HEK293 (cell line): ENCODE results near the gene KIF17.
A peak's percentile ranks its signal among the peaks of the same experiment; 100 is the strongest.
"Not testable (repeated sequence)": the region's sequence is repeated elsewhere in the genome, so short reads cannot be mapped to it uniquely, and the experiment has no call there.

Experiments
- CTCF ChIA-PET: fragments of 350-600 bp; formaldehyde crosslinking; extraction: SDS; loops from one replicate; lab custom pipeline; 2021; ENCODE audit warnings: antibody characterized with exemption; lab: Yijun Ruan, JAX
- POLR2A ChIA-PET: fragments of 300-600 bp; formaldehyde crosslinking; extraction: SDS; loops from one replicate; lab custom pipeline; 2020; ENCODE audit warnings: antibody characterized with exemption, inconsistent platforms; lab: Yijun Ruan, JAX
- H3K27ac ChIP-seq: fragments of 200-500 bp; sonication (Bioruptor generic); 2 replicates; pipeline ENCODE4 v1.5.1; 2014; ENCODE audit warnings: low read depth, low read length, control low read depth, inconsistent platforms; ENCODE audit errors: extremely low read depth
- H3K36me3 ChIP-seq, 2 experiments: fragments of 200-500 bp in 1 of 2; sonication (Bioruptor generic) in 1 of 2; 1 replicate in 1 of 2; 2 replicates in 1 of 2; pipeline ENCODE4 v1.5.1; 2014 to 2017; ENCODE audit warnings: inconsistent platforms in 2 of 2, low read length in 2 of 2; ENCODE audit not compliant: control insufficient read depth in 2 of 2, insufficient read depth in 1 of 2
- H3K4me1 ChIP-seq: fragments of 200-500 bp; sonication (Bioruptor generic); 2 replicates; pipeline ENCODE4 v1.5.1; 2014; ENCODE audit warnings: mild to moderate bottlenecking, low read length, inconsistent platforms; ENCODE audit not compliant: control insufficient read depth, insufficient read depth
- H3K4me3 ChIP-seq: 2 replicates; pipeline ENCODE4 v1.5.1; 2011; ENCODE audit warnings: low read depth, mild to moderate bottlenecking, control low read depth, low read length, moderate library complexity
- H3K9me3 ChIP-seq: fragments of 200-500 bp; sonication (Bioruptor generic); 2 replicates; pipeline ENCODE4 v1.5.1; 2014; ENCODE audit warnings: low read depth, low read length, inconsistent platforms; ENCODE audit not compliant: control insufficient read depth, insufficient read depth
- HOXA7 ChIP-seq: sonication (generic); formaldehyde crosslinking; IDR thresholded peaks from 2 replicates; pipeline ENCODE4 v1.8.1; 2022; ENCODE audit warnings: missing genetic modification reagents, borderline replicate concordance
- KLF16 ChIP-seq: fragments of 450-650 bp; formaldehyde crosslinking; IDR thresholded peaks from 2 replicates; pipeline ENCODE4 v1.5.1; 2017; ENCODE audit warnings: missing biosample characterization, missing genetic modification characterization
- SP3 ChIP-seq: fragments of 450-650 bp; formaldehyde crosslinking; IDR thresholded peaks from 2 replicates; pipeline ENCODE4 v1.5.1; 2016; ENCODE audit warnings: missing biosample characterization, missing genetic modification characterization
- ZEB2 ChIP-seq: fragments of 450-650 bp; formaldehyde crosslinking; IDR thresholded peaks from 2 replicates; pipeline ENCODE4 v1.5.1; 2016; ENCODE audit warnings: missing biosample characterization, missing genetic modification characterization
- ZNF24 ChIP-seq: fragments of 450-650 bp; formaldehyde crosslinking; IDR thresholded peaks from 2 replicates; pipeline ENCODE4 v1.5.1; 2016; ENCODE audit warnings: missing biosample characterization, missing genetic modification characterization
- ZNF366 ChIP-seq: fragments of 450-650 bp; formaldehyde crosslinking; conservative IDR thresholded peaks from 2 replicates; pipeline ENCODE4 v1.5.1; 2016; ENCODE audit warnings: missing biosample characterization, missing genetic modification characterization
- ZNF416 ChIP-seq: fragments of 450-650 bp; formaldehyde crosslinking; IDR thresholded peaks from 2 replicates; pipeline ENCODE4 v1.5.1; 2016; ENCODE audit warnings: missing biosample characterization, missing genetic modification characterization
- ZNF473 ChIP-seq: fragments of 450-650 bp; formaldehyde crosslinking; IDR thresholded peaks from 2 replicates; pipeline ENCODE4 v1.5.1; 2017; ENCODE audit warnings: missing biosample characterization, missing genetic modification characterization
- ZNF664 ChIP-seq: fragments of 450-650 bp; formaldehyde crosslinking; IDR thresholded peaks from 2 replicates; pipeline ENCODE4 v1.5.1; 2016; ENCODE audit warnings: missing biosample characterization, missing genetic modification characterization
- ZNF670 ChIP-seq: fragments of 450-650 bp; formaldehyde crosslinking; IDR thresholded peaks from 2 replicates; pipeline ENCODE4 v1.5.1; 2016; ENCODE audit warnings: missing biosample characterization, missing genetic modification characterization, low read depth
- ZNF747 ChIP-seq: fragments of 450-650 bp; formaldehyde crosslinking; IDR thresholded peaks from 2 replicates; pipeline ENCODE4 v1.5.1; 2016; ENCODE audit warnings: missing biosample characterization, missing genetic modification characterization
- ZNF830 ChIP-seq: fragments of 450-650 bp; IDR thresholded peaks from 2 replicates; pipeline ENCODE4 v1.5.0; 2018; ENCODE audit warnings: missing biosample characterization, missing genetic modification characterization, low read depth, mild to moderate bottlenecking, moderate library complexity
- TF ChIP-seq, protein P1 (sequence below): fragments of 450-650 bp; formaldehyde crosslinking; IDR thresholded peaks from 2 replicates; pipeline ENCODE4 v1.5.1; 2016; ENCODE audit warnings: missing biosample characterization, missing genetic modification characterization
- TF ChIP-seq, protein P2 (sequence below): fragments of 450-650 bp; formaldehyde crosslinking; IDR thresholded peaks from 2 replicates; pipeline ENCODE4 v1.5.1; 2016; ENCODE audit warnings: missing biosample characterization, missing genetic modification characterization
- TF ChIP-seq, protein P3 (sequence below): fragments of 450-650 bp; formaldehyde crosslinking; IDR thresholded peaks from 2 replicates; pipeline ENCODE4 v1.5.1; 2016; ENCODE audit warnings: missing biosample characterization, missing genetic modification characterization
- TF ChIP-seq, protein P4 (sequence below): fragments of 450-650 bp; formaldehyde crosslinking; IDR thresholded peaks from 2 replicates; pipeline ENCODE4 v1.5.1; 2016; ENCODE audit warnings: missing biosample characterization, missing genetic modification characterization
- TF ChIP-seq, protein P5 (sequence below): fragments of 450-650 bp; IDR thresholded peaks from 2 replicates; pipeline ENCODE4 v1.5.1; 2018; ENCODE audit warnings: missing biosample characterization, mild to moderate bottlenecking, missing genetic modification characterization

Gene KIF17

DNA sequence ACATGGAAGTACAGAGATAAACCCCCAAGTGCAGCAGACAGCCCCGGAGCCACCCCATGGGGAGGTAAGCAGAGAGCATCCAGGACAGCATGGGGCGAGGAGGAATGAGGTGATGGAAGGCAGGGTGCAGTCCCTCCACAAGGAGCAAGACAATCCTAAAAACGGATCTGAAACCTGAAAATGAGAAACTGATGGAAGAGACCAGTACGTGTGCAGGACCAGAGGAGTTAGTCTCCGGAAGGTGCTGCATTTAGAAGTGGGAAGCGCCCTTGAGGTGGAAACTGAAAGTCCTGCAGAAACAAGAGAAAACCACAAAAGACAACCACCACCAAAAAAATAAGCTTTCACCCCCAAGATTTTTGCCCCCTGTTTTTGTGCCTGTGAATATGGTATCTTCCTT, 39.2 kb downstream of the KIF17 start:
- H3K4me1 ChIP-seq: no peaks in the 10 kb centered on the region
- POLR2A ChIA-PET: interaction anchor here (0.7 kb wide), 1 partner anchor 488 kb away, joined by 7 read pairs; no protein-coding TSS in a partner anchor
- H3K27ac ChIP-seq: no peak overlapping the region
- H3K9me3 ChIP-seq: no peaks in the 10 kb centered on the region
- TF ChIP-seq, protein P1, sequence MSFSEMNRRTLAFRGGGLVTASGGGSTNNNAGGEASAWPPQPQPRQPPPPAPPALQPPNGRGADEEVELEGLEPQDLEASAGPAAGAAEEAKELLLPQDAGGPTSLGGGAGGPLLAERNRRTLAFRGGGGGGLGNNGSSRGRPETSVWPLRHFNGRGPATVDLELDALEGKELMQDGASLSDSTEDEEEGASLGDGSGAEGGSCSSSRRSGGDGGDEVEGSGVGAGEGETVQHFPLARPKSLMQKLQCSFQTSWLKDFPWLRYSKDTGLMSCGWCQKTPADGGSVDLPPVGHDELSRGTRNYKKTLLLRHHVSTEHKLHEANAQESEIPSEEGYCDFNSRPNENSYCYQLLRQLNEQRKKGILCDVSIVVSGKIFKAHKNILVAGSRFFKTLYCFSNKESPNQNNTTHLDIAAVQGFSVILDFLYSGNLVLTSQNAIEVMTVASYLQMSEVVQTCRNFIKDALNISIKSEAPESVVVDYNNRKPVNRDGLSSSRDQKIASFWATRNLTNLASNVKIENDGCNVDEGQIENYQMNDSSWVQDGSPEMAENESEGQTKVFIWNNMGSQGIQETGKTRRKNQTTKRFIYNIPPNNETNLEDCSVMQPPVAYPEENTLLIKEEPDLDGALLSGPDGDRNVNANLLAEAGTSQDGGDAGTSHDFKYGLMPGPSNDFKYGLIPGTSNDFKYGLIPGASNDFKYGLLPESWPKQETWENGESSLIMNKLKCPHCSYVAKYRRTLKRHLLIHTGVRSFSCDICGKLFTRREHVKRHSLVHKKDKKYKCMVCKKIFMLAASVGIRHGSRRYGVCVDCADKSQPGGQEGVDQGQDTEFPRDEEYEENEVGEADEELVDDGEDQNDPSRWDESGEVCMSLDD: no peak
- no peak for TF ChIP-seq ZNF416 (tag by site-specific recombination)
- no peak for TF ChIP-seq ZNF747 (tag by site-specific recombination)
- TF ChIP-seq, protein P2, sequence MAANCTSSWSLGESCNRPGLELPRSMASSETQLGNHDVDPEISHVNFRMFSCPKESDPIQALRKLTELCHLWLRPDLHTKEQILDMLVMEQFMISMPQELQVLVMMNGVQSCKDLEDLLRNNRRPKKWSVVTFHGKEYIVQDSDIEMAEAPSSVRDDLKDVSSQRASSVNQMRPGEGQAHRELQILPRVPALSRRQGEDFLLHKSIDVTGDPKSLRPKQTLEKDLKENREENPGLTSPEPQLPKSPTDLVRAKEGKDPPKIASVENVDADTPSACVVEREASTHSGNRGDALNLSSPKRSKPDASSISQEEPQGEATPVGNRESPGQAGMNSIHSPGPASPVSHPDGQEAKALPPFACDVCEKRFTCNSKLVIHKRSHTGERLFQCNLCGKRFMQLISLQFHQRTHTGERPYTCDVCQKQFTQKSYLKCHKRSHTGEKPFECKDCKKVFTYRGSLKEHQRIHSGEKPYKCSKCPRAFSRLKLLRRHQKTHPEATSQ: no peak
- TF ChIP-seq, protein P3, sequence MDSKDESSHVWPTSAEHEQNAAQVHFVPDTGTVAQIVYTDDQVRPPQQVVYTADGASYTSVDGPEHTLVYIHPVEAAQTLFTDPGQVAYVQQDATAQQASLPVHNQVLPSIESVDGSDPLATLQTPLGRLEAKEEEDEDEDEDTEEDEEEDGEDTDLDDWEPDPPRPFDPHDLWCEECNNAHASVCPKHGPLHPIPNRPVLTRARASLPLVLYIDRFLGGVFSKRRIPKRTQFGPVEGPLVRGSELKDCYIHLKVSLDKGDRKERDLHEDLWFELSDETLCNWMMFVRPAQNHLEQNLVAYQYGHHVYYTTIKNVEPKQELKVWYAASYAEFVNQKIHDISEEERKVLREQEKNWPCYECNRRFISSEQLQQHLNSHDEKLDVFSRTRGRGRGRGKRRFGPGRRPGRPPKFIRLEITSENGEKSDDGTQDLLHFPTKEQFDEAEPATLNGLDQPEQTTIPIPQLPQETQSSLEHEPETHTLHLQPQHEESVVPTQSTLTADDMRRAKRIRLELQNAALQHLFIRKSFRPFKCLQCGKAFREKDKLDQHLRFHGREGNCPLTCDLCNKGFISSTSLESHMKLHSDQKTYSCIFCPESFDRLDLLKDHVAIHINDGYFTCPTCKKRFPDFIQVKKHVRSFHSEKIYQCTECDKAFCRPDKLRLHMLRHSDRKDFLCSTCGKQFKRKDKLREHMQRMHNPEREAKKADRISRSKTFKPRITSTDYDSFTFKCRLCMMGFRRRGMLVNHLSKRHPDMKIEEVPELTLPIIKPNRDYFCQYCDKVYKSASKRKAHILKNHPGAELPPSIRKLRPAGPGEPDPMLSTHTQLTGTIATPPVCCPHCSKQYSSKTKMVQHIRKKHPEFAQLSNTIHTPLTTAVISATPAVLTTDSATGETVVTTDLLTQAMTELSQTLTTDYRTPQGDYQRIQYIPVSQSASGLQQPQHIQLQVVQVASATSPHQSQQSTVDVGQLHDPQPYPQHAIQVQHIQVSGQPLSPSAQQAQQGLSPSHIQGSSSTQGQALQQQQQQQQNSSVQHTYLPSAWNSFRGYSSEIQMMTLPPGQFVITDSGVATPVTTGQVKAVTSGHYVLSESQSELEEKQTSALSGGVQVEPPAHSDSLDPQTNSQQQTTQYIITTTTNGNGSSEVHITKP (tag by site-specific recombination): peak; percentile 47; the same call in 1 of the 2 replicates
- TF ChIP-seq KLF16: no peak
- TF ChIP-seq, all 188 proteins: peak for 1
- Histone ChIP-seq H3K36me3 (peaks cover 0 to 3% of the 10 kb centered on the region in 2 experiments; a peak in 1 of 3 replicates), H3K4me3 (no peak overlapping the region)
- CTCF ChIA-PET: interaction anchor here (0.7 to 0.8 kb wide), 2 partner anchors 15 to 30 kb away, joined by 3 to 4 read pairs; no protein-coding TSS in a partner anchor

DNA sequence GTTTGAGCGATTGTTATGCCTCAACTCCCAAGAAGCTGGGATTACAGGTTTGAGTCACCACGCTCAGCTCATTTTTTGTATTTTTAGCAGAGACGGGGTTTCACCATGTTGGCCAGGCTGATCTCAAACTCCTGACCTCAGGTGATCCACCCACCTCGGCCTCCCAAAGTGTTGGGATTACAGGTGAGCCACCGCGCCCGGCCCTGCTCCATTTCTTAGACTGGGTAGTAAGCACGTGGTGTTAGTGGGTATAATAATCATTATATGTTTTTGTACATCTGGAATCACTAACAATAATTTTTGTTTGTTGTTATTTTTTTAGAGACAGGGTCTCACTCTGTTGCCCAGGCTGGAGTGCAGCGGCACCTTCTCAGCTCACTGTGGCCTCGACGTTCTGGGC, 44.2 kb downstream of the KIF17 start:
- H3K4me1 ChIP-seq, H3K9me3 ChIP-seq, H3K4me3 ChIP-seq, H3K27ac ChIP-seq, CTCF ChIA-PET, H3K36me3 ChIP-seq: not testable (repeated sequence)
- POLR2A ChIA-PET: interaction anchor here (0.6 kb wide), 1 partner anchor 145 kb away, joined by 3 read pairs; no protein-coding TSS in a partner anchor

DNA sequence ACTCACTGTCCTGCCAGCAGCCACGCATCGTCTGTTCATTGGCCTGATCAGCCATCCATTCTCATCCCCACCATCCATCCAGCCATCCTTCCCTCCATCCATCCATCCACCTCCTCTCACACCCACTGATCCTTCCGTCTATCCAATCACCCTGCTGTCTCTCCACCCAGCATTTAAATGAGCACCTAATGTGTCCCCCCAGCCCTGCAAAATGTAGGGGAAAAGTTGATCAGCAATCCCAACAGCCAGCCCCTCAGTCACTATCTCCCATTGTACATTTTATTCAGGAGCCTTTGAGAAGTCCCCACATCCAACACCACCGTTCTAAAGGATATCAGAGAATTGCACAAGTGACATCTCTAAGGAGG, 45.6 kb downstream of the KIF17 start:
- POLR2A ChIA-PET: no interaction called here
- H3K4me3 ChIP-seq: no peak overlapping the region
- H3K27ac ChIP-seq: no peak overlapping the region
- H3K4me1 ChIP-seq: no peaks in the 10 kb centered on the region
- CTCF ChIA-PET: interaction anchor here (0.7 kb wide), 1 partner anchor 150 kb away, joined by 3 read pairs; no protein-coding TSS in a partner anchor
- peaks cover 0 to 7% of the 10 kb centered on the region in 2 experiments; a peak in 1 of 3 replicates for H3K36me3 ChIP-seq
- TF ChIP-seq ZNF664 (peak; percentile 99), ZNF366 (tag by site-specific recombination) (peak; percentile 36; the same call in 1 of the 2 replicates), ZNF670 (tag by site-specific recombination) (no peak)
- no peaks in the 10 kb centered on the region for H3K9me3 ChIP-seq

DNA sequence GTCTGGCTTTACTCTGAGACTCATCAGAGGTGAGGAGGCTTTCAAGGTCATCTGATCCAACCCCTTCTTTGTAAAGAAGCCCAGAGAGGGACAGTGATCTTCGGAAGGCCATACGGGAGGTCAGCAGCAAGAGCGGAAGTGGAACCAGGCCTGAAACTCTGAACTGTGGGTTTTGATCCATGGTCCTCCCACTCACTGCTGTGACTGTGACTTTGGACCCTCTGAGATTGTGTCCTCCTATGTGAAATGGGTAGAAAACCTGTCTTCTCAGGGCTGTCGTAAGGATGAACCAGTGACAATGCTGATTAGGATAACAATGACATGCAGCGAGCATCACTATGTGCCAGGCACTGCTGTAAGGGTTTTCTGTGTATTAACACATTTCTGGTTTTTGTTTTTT, 46.9 kb downstream of the KIF17 start:
- Histone ChIP-seq H3K4me1 (no peaks in the 10 kb centered on the region), H3K9me3 (no peaks in the 10 kb centered on the region), H3K36me3 (peaks cover 0 to 7% of the 10 kb centered on the region in 2 experiments; a peak in 1 of 3 replicates), H3K27ac (no peak overlapping the region), H3K4me3 (no peak overlapping the region)
- POLR2A ChIA-PET: no interaction called here
- CTCF ChIA-PET: no interaction called here
- TF ChIP-seq, protein P4, sequence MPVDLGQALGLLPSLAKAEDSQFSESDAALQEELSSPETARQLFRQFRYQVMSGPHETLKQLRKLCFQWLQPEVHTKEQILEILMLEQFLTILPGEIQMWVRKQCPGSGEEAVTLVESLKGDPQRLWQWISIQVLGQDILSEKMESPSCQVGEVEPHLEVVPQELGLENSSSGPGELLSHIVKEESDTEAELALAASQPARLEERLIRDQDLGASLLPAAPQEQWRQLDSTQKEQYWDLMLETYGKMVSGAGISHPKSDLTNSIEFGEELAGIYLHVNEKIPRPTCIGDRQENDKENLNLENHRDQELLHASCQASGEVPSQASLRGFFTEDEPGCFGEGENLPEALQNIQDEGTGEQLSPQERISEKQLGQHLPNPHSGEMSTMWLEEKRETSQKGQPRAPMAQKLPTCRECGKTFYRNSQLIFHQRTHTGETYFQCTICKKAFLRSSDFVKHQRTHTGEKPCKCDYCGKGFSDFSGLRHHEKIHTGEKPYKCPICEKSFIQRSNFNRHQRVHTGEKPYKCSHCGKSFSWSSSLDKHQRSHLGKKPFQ (tag by site-specific recombination): no peak
- TF ChIP-seq ZNF24 (tag by site-specific recombination) (no peak), ZNF473 (tag by site-specific recombination) (no peak), HOXA7 (CRISPR knock-in tag) (no peak), ZNF670 (tag by site-specific recombination) (no peak), SP3 (tag by site-specific recombination) (no peak), ZEB2 (no peak), ZNF830 (no peak)
- TF ChIP-seq, protein P5, sequence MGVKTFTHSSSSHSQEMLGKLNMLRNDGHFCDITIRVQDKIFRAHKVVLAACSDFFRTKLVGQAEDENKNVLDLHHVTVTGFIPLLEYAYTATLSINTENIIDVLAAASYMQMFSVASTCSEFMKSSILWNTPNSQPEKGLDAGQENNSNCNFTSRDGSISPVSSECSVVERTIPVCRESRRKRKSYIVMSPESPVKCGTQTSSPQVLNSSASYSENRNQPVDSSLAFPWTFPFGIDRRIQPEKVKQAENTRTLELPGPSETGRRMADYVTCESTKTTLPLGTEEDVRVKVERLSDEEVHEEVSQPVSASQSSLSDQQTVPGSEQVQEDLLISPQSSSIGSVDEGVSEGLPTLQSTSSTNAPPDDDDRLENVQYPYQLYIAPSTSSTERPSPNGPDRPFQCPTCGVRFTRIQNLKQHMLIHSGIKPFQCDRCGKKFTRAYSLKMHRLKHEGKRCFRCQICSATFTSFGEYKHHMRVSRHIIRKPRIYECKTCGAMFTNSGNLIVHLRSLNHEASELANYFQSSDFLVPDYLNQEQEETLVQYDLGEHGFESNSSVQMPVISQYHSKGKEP (tag by site-specific recombination): no peak
